Measurements from ENCODE around the gene FOXN1.

FOXN1 gene

GRCh38 chr17:28530250-28530649, 24.1 kb downstream of the FOXN1 start:
- DNase-seq (ENCODE audit: low spot score) (no peak), ATAC-seq (ENCODE audit: low read depth) (no peak)
- Histone ChIP-seq H3K4me3 (ENCODE audit: severe bottlenecking) (no peak overlapping the region), H3K36me3 (ENCODE audit: low read depth) (no peaks in the 10 kb centered on the region), H3K4me1 (ENCODE audit: insufficient read depth, poor library complexity, severe bottlenecking) (peaks cover 16% of the 10 kb centered on the region), H3K27ac (ENCODE audit: poor library complexity, severe bottlenecking) (no peak overlapping the region), H3K9me3 (ENCODE audit: severe bottlenecking) (no peaks in the 10 kb centered on the region), H3K27me3 (ENCODE audit: insufficient read depth, poor library complexity, severe bottlenecking) (no peaks in the 10 kb centered on the region)
- no peak for TF ChIP-seq CTCF (IDR thresholded peaks at IDR 0.05; ENCODE audit: poor library complexity, severe bottlenecking)

- no peak for TF ChIP-seq CTCF (IDR thresholded peaks at IDR 0.05; ENCODE audit: poor library complexity, severe bottlenecking)
- H3K27me3 ChIP-seq (ENCODE audit: insufficient read depth, poor library complexity, severe bottlenecking): no peaks in the 10 kb centered on the region
- H3K4me3 ChIP-seq (ENCODE audit: severe bottlenecking): no peak overlapping the region
- no peaks in the 10 kb centered on the region for H3K36me3 ChIP-seq (ENCODE audit: low read depth)
- H3K27ac ChIP-seq (ENCODE audit: poor library complexity, severe bottlenecking): no peak overlapping the region
- no peaks in the 10 kb centered on the region for H3K9me3 ChIP-seq (ENCODE audit: severe bottlenecking)
- peaks cover 10% of the 10 kb centered on the region for H3K4me1 ChIP-seq (ENCODE audit: insufficient read depth, poor library complexity, severe bottlenecking)
- ATAC-seq (ENCODE audit: low read depth): no peak
- DNase-seq (ENCODE audit: low spot score): no peak
Observed at GRCh38 chr17:28530926-28531325, 24.8 kb downstream of the FOXN1 start.

- no peaks in the 10 kb centered on the region for H3K9me3 ChIP-seq (ENCODE audit: severe bottlenecking)
- DNase-seq (ENCODE audit: low spot score) (no peak), ATAC-seq (ENCODE audit: low read depth) (no peak)
- no peak for TF ChIP-seq CTCF (IDR thresholded peaks at IDR 0.05; ENCODE audit: poor library complexity, severe bottlenecking)
- no peak overlapping the region for H3K4me3 ChIP-seq (ENCODE audit: severe bottlenecking)
- peaks cover 9% of the 10 kb centered on the region for H3K4me1 ChIP-seq (ENCODE audit: insufficient read depth, poor library complexity, severe bottlenecking)
- no peaks in the 10 kb centered on the region for H3K27me3 ChIP-seq (ENCODE audit: insufficient read depth, poor library complexity, severe bottlenecking)
- H3K36me3 ChIP-seq (ENCODE audit: low read depth): no peaks in the 10 kb centered on the region
- no peak overlapping the region for H3K27ac ChIP-seq (ENCODE audit: poor library complexity, severe bottlenecking)
Observed at GRCh38 chr17:28532050-28532960, 26.2 kb downstream of the FOXN1 start.

GRCh38 chr17:28533091-28533807, 27.1 kb downstream of the FOXN1 start:
- no peaks in the 10 kb centered on the region for H3K27me3 ChIP-seq (ENCODE audit: insufficient read depth, poor library complexity, severe bottlenecking)
- no peak for DNase-seq (ENCODE audit: low spot score)
- no peaks in the 10 kb centered on the region for H3K9me3 ChIP-seq (ENCODE audit: severe bottlenecking)
- H3K36me3 ChIP-seq (ENCODE audit: low read depth): no peaks in the 10 kb centered on the region
- H3K4me1 ChIP-seq (ENCODE audit: insufficient read depth, poor library complexity, severe bottlenecking): peaks cover 9% of the 10 kb centered on the region
- no peak for TF ChIP-seq CTCF (IDR thresholded peaks at IDR 0.05; ENCODE audit: poor library complexity, severe bottlenecking)
- no peak overlapping the region for H3K27ac ChIP-seq (ENCODE audit: poor library complexity, severe bottlenecking)
- H3K4me3 ChIP-seq (ENCODE audit: severe bottlenecking): no peak overlapping the region
- peak; percentile 56 for ATAC-seq (ENCODE audit: low read depth)

All from RWPE2 (cell line).